ENCODE data around the gene ZNF827. TPM values are rescaled to one million over a fixed set of nuclear protein-coding genes. Genes with fewer than 3 reads are reported as not detected.

ZNF827 gene
- total RNA-seq, 1 donor from 2014 or later, result 21.2 TPM

DNA sequence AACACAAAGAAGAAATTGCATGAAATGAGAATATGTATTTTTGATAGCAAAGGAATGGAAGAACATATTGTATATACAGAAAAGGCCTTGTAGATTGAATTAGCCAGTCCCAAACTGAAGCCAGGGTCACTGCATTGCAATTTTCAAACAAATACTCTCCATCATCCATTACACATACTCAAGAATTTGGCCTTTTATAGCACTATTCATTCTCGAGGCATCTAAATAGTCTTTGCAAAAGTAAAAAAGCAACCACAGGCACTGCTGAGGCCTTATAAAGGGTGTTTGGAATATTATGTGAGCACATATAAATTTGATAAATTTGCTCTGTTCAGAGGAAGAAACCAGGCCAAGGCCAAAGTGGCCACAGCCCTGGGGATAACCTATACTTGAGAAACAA lies 123.0 kb downstream of the ZNF827 start:
- Mint-ChIP-seq H3K9me3 (peaks cover under 1% of the 10 kb centered on the region), H3K36me3 (ENCODE audit: low read depth) (peaks cover 30% of the 10 kb centered on the region), H3K27ac (ENCODE audit: unreplicated experiment) (no peak overlapping the region), H3K4me1 (peaks cover 2% of the 10 kb centered on the region), H3K27me3 (ENCODE audit: low read depth) (no peaks in the 10 kb centered on the region), H3K4me3 (no peak overlapping the region)
- TF ChIP-seq CTCF (conservative IDR thresholded peaks at IDR 0.05), result no peak
- no peak for DNase-seq (ENCODE audit: low read depth, low spot score)

- Mint-ChIP-seq H3K9me3 (peaks cover 4% of the 10 kb centered on the region), H3K27me3 (ENCODE audit: low read depth) (no peaks in the 10 kb centered on the region), H3K36me3 (ENCODE audit: low read depth) (peaks cover 35% of the 10 kb centered on the region), H3K27ac (ENCODE audit: unreplicated experiment) (no peak overlapping the region), H3K4me3 (no peak overlapping the region), H3K4me1 (peaks cover 7% of the 10 kb centered on the region)
- DNase-seq (ENCODE audit: low read depth, low spot score), result no peak
- TF ChIP-seq CTCF (conservative IDR thresholded peaks at IDR 0.05), result no peak
Measured at GRCh38 chr4:145815027-145815612, 123.5 kb downstream of the ZNF827 start.

- H3K4me1 Mint-ChIP-seq, result peaks cover 9% of the 10 kb centered on the region
- H3K9me3 Mint-ChIP-seq, result peaks cover 4% of the 10 kb centered on the region
- no peak for DNase-seq (ENCODE audit: low read depth, low spot score)
- no peak overlapping the region for H3K27ac Mint-ChIP-seq (ENCODE audit: unreplicated experiment)
- no peaks in the 10 kb centered on the region for H3K27me3 Mint-ChIP-seq (ENCODE audit: low read depth)
- H3K4me3 Mint-ChIP-seq, result no peak overlapping the region
- TF ChIP-seq CTCF (conservative IDR thresholded peaks at IDR 0.05), result no peak
- H3K36me3 Mint-ChIP-seq (ENCODE audit: low read depth), result peaks cover 43% of the 10 kb centered on the region
Measured at GRCh38 chr4:145814246-145814645, 124.4 kb downstream of the ZNF827 start.

DNA sequence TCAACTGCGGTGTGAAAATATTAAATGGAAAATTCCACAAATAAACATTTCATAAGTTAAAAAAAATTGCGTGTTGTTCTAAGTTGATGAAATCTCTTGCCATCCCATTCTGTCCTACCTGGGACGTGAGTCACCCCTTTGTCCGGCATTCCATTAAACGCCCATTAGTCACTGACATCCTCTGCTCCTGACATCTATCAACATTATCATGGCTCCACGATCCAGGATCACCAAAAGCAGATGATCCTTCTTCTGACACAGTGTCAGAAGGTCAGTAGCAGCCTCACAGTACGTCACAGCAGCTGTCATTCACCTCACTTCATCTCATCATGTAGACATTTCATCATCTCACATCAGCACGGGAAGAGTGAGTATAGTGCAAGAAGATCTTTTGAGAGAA lies 125.7 kb downstream of the ZNF827 start:
- Mint-ChIP-seq H3K27ac (ENCODE audit: unreplicated experiment) (peak overlapping the region; percentile 60), H3K4me1 (peaks cover 16% of the 10 kb centered on the region), H3K9me3 (peaks cover 8% of the 10 kb centered on the region), H3K4me3 (no peak overlapping the region), H3K36me3 (ENCODE audit: low read depth) (peaks cover 43% of the 10 kb centered on the region), H3K27me3 (ENCODE audit: low read depth) (no peaks in the 10 kb centered on the region)
- no peak for DNase-seq (ENCODE audit: low read depth, low spot score)
- no peak for TF ChIP-seq CTCF (conservative IDR thresholded peaks at IDR 0.05)

GRCh38 chr4:145808848-145809512 lies 129.6 kb downstream of the ZNF827 start:
- no peak for TF ChIP-seq CTCF (conservative IDR thresholded peaks at IDR 0.05)
- H3K4me3 Mint-ChIP-seq, result no peak overlapping the region
- no peaks in the 10 kb centered on the region for H3K27me3 Mint-ChIP-seq (ENCODE audit: low read depth)
- H3K4me1 Mint-ChIP-seq, result peaks cover 26% of the 10 kb centered on the region
- H3K27ac Mint-ChIP-seq (ENCODE audit: unreplicated experiment), result no peak overlapping the region
- peaks cover 35% of the 10 kb centered on the region for H3K36me3 Mint-ChIP-seq (ENCODE audit: low read depth)
- no peak for DNase-seq (ENCODE audit: low read depth, low spot score)
- peaks cover 8% of the 10 kb centered on the region for H3K9me3 Mint-ChIP-seq
